Bone marrow (tissue), 2 donors: ENCODE data around the gene ATP8B1.
"Not testable (repeated sequence)": the region's sequence is repeated elsewhere in the genome, so short reads cannot be mapped to it uniquely, and the experiment has no call there.

Experiments
- DNase-seq, 2 donors: peaks; one replicate each; lab custom pipeline; 2025; lab: John Stamatoyannopoulos, UW

Gene ATP8B1

GRCh38 chr18:57764995-57765394 lies 38.1 kb downstream of the ATP8B1 start:
- no peak for DNase-seq

- DNase-seq, result no peak
Measured at GRCh38 chr18:57764087-57764486, 39.0 kb downstream of the ATP8B1 start.

- no peak for DNase-seq
Measured at GRCh38 chr18:57762686-57763085, 40.4 kb downstream of the ATP8B1 start.

GRCh38 chr18:57759650-57760049 lies 43.5 kb downstream of the ATP8B1 start:
- no peak for DNase-seq

- DNase-seq, result no peak
Measured at GRCh38 chr18:57755473-57756067, 47.5 kb downstream of the ATP8B1 start.

- no peak for DNase-seq
Measured at GRCh38 chr18:57754577-57755338, 48.4 kb downstream of the ATP8B1 start.

- DNase-seq, result no peak
Measured at GRCh38 chr18:57753063-57753462, 50.1 kb downstream of the ATP8B1 start.

GRCh38 chr18:57749604-57749970 lies 53.5 kb downstream of the ATP8B1 start:
- DNase-seq, result no peak

GRCh38 chr18:57748770-57749603 lies 54.1 kb downstream of the ATP8B1 start:
- no peak for DNase-seq

- DNase-seq, result no peak
Measured at GRCh38 chr18:57747809-57748680, 55.1 kb downstream of the ATP8B1 start.

GRCh38 chr18:57744211-57744694 lies 58.9 kb downstream of the ATP8B1 start:
- DNase-seq, result no peak

- no peak for DNase-seq
Measured at GRCh38 chr18:57743008-57743407, 60.1 kb downstream of the ATP8B1 start.

- no peak for DNase-seq
Measured at GRCh38 chr18:57741273-57741672, 61.8 kb downstream of the ATP8B1 start.

- DNase-seq, result no peak
Measured at GRCh38 chr18:57738078-57738477, 65.0 kb downstream of the ATP8B1 start.

GRCh38 chr18:57737400-57738060 lies 65.6 kb downstream of the ATP8B1 start:
- DNase-seq, result peak in 1 of 2 donors; percentile 15

GRCh38 chr18:57735042-57735441 lies 68.1 kb downstream of the ATP8B1 start:
- not testable (repeated sequence) for DNase-seq

GRCh38 chr18:57733861-57734260 lies 69.3 kb downstream of the ATP8B1 start:
- DNase-seq, result no peak

- DNase-seq, result no peak
Measured at GRCh38 chr18:57730146-57730545, 73.0 kb downstream of the ATP8B1 start.

- DNase-seq, result no peak
Measured at GRCh38 chr18:57728941-57729511, 74.1 kb downstream of the ATP8B1 start.

GRCh38 chr18:57727952-57728807 lies 74.9 kb downstream of the ATP8B1 start:
- no peak for DNase-seq
